ENCODE data around the gene TAL1. TPM values are rescaled to one million over a fixed set of nuclear protein-coding genes. Genes with fewer than 3 reads are reported as not detected.
A peak's percentile ranks its signal among the peaks of the same experiment; 100 is the strongest.

Gene TAL1
- total RNA-seq, 2 donors from 2014 or later = 1.3 to 44.2 TPM

DNA sequence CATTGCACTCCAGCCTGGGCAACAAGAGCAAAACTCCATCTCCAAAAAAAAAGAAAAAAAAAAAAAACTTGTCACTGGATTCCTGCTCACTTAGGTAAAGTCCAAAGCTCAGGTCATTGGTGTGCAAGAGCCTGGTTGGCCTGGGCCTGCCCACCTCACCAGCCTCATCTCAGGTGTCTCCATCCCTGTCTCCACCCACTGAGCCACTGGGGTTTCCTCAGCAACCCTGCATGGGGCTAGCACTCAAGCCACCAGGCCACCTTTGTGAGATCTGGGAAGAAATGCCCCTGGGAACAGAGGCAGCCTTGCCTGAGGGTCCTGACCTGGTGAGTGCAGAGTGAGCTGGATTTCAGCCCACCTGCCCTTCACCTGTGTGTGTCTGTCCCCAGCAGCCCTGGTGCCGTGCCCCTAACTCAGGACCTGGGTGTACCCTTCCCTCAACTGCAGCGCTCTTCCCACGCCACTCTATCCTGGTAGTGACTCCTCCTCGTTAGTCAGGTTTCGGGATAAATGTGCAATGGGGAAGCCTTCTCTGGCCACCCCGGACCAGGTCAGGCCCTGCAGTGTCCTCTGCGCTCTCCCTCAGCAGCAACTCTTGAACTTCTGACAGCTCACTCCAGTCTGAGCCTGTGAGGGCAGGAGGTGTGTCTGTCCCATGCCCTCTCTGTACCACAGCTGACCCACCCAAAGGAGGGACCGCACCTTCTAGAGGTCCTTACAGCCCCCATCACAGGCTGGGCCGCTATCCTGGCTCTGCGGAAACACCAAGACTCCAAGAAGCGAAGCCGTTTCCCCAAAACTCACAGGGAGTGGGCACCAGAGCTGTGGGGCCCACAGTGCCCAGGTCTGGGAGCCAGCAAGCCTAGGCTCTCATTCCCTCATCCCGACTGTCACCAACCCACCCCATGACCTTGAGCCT lies 45.5 kb downstream of the TAL1 start:
- H3K9me3 ChIP-seq (ENCODE audit: control insufficient read depth, low read length, poor library complexity, severe bottlenecking) = no peaks in the 10 kb centered on the region
- Mint-ChIP-seq H3K4me3 (no peak overlapping the region), H3K27ac (no peak overlapping the region), H3K27me3 (peaks cover 27% of the 10 kb centered on the region), H3K4me1 (peaks cover 3% of the 10 kb centered on the region), H3K36me3 (ENCODE audit: low read depth) (peaks cover 3% of the 10 kb centered on the region)
- ATAC-seq = no peak
- DNase-seq = no peak

- Mint-ChIP-seq H3K36me3 (ENCODE audit: low read depth) (peaks cover 8% of the 10 kb centered on the region), H3K27me3 (peaks cover 38% of the 10 kb centered on the region), H3K4me1 (peaks cover 3% of the 10 kb centered on the region), H3K27ac (peak overlapping the region; percentile 68), H3K4me3 (no peak overlapping the region)
- no peaks in the 10 kb centered on the region for H3K9me3 ChIP-seq (ENCODE audit: control insufficient read depth, low read length, poor library complexity, severe bottlenecking)
- ATAC-seq (no peak), DNase-seq (no peak)
These were observed 47.0 kb downstream of the TAL1 start for GRCh38 chr1:47184822-47185677.

DNA sequence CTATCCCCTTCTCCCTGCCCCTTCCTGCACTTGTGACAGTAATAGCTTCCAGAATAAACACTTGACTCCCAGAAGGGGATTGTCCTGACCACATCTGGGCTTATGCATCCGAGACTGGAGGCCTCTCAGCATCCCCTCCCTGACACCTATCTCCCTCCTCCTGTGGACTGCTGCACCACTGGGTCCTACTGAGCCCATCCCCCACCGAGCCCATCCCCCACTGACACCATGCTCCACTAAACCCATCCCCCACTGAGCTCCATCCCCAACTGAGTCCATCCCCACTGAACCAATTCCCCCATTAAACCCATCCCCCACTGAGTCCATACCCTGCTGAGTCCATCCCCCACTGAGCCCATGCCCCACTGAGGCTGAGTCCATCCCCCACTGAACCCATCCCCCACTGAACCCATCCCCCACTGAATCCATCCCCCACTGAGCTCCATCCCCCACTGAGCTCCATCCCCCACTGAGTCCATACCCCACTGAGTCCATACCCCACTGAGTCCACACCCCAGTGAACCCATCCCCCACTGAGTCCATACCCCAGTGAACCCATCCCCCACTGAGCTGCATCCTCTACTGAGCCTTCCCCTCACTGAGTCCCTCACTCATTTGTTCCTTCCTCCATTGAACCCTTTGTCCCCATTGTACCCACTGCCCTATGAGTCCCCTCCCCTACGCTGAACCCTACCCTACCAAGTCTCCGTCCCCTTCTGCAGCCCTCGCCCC lies 47.8 kb downstream of the TAL1 start:
- Mint-ChIP-seq H3K4me3 (no peak overlapping the region), H3K4me1 (peaks cover 6% of the 10 kb centered on the region), H3K36me3 (ENCODE audit: low read depth) (peaks cover 8% of the 10 kb centered on the region), H3K27me3 (peaks cover 46% of the 10 kb centered on the region), H3K27ac (no peak overlapping the region)
- no peaks in the 10 kb centered on the region for H3K9me3 ChIP-seq (ENCODE audit: control insufficient read depth, low read length, poor library complexity, severe bottlenecking)
- no peak for ATAC-seq
- no peak for DNase-seq

- H3K36me3 Mint-ChIP-seq (ENCODE audit: low read depth) = peaks cover 10% of the 10 kb centered on the region
- H3K4me1 Mint-ChIP-seq = peaks cover 12% of the 10 kb centered on the region
- H3K4me3 Mint-ChIP-seq = no peak overlapping the region
- ATAC-seq (no peak), DNase-seq (no peak)
- no peak overlapping the region for H3K27ac Mint-ChIP-seq
- H3K27me3 Mint-ChIP-seq = peaks cover 54% of the 10 kb centered on the region
- no peaks in the 10 kb centered on the region for H3K9me3 ChIP-seq (ENCODE audit: control insufficient read depth, low read length, poor library complexity, severe bottlenecking)
These were observed 48.5 kb downstream of the TAL1 start for GRCh38 chr1:47183308-47184089.

DNA sequence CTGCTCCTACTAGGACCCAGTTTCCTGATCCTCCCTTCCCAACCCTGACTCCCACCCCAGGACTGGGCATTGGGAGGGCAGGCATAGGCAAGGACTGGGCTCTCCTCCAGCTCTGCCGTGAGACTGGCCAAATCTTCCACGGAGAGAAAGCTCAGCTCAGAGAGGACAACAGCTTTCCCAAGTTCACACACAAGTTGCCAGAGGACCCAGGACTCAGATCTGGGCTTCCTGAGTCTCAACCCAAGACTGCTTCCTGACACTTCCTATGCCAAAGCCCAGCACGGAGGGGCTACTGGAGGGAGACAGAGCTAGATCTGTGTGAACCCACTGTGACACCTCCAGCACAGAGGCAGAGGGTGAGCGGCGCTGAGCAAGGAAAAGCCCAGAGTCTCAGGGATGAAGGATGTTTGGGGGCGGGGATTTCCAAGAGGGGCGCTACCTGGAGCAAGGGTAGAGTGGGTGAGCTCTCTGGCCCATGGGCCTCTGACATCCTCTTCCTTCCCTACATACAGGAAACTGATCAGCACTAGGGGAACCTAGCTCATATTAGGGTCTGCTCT lies 49.3 kb downstream of the TAL1 start:
- H3K27ac Mint-ChIP-seq = no peak overlapping the region
- H3K36me3 Mint-ChIP-seq (ENCODE audit: low read depth) = peaks cover 10% of the 10 kb centered on the region
- H3K4me3 Mint-ChIP-seq = no peak overlapping the region
- ATAC-seq (no peak), DNase-seq (no peak)
- peaks cover 12% of the 10 kb centered on the region for H3K4me1 Mint-ChIP-seq
- H3K9me3 ChIP-seq (ENCODE audit: control insufficient read depth, low read length, poor library complexity, severe bottlenecking) = no peaks in the 10 kb centered on the region
- peaks cover 60% of the 10 kb centered on the region for H3K27me3 Mint-ChIP-seq

- H3K36me3 Mint-ChIP-seq (ENCODE audit: low read depth) = peaks cover 10% of the 10 kb centered on the region
- ATAC-seq (no peak), DNase-seq (no peak)
- H3K27ac Mint-ChIP-seq = no peak overlapping the region
- peaks cover 12% of the 10 kb centered on the region for H3K4me1 Mint-ChIP-seq
- H3K4me3 Mint-ChIP-seq = no peak overlapping the region
- peaks cover 60% of the 10 kb centered on the region for H3K27me3 Mint-ChIP-seq
- H3K9me3 ChIP-seq (ENCODE audit: control insufficient read depth, low read length, poor library complexity, severe bottlenecking) = no peaks in the 10 kb centered on the region
These were observed 49.9 kb downstream of the TAL1 start for GRCh38 chr1:47181955-47182675.

DNA sequence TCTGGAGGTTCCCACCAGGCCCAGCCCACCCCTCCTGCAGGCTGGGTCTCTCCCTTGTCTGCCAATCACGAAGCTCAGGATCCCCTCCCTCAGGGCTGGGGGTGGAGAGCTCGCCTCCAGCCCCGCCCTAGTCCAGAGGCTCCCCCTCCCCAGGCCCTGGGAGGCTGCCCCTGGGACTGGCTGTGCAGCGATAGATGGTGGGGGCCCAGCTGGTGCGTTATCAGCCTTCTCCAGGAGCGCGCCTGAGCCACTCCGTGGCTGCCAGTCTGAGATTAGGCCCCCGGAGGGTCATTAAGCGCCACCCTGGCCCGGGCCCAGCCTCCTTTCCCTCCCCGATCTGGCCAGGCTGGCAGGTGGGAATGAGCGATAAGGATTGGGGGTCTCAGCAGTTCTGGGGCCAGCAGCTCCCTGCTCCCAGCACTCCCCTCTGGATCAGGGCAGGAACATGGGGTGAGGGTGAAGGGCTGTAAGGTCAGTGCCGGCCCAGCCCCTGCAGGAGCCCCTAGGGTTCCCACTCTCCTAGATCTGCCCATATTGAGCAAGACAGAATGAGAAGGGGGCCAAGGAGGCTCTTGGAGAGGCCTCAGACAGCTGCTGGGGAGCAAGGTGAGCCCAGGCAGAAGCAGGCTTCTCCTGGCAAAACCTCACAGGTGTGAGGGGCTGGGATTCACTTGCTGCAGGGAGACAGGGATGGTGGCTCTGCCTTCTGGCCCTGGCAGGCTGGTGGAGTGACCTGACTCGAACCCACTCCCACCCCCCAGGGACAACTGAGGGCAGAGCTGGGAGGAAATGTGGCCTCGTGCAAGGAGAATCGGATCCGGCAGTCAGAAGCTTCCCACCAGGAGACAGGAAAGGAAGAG lies 50.7 kb downstream of the TAL1 start:
- Mint-ChIP-seq H3K4me3 (no peak overlapping the region), H3K27me3 (peaks cover 61% of the 10 kb centered on the region), H3K27ac (no peak overlapping the region), H3K4me1 (peaks cover 9% of the 10 kb centered on the region), H3K36me3 (ENCODE audit: low read depth) (peaks cover 10% of the 10 kb centered on the region)
- ATAC-seq (no peak), DNase-seq (no peak)
- H3K9me3 ChIP-seq (ENCODE audit: control insufficient read depth, low read length, poor library complexity, severe bottlenecking) = no peaks in the 10 kb centered on the region

GRCh38 chr1:47180603-47181094 lies 51.4 kb downstream of the TAL1 start:
- ATAC-seq = no peak
- Mint-ChIP-seq H3K36me3 (ENCODE audit: low read depth) (peaks cover 10% of the 10 kb centered on the region), H3K4me3 (no peak overlapping the region), H3K27me3 (peaks cover 66% of the 10 kb centered on the region), H3K4me1 (peaks cover 10% of the 10 kb centered on the region), H3K27ac (no peak overlapping the region)
- H3K9me3 ChIP-seq (ENCODE audit: control insufficient read depth, low read length, poor library complexity, severe bottlenecking) = no peaks in the 10 kb centered on the region
- no peak for DNase-seq

DNA sequence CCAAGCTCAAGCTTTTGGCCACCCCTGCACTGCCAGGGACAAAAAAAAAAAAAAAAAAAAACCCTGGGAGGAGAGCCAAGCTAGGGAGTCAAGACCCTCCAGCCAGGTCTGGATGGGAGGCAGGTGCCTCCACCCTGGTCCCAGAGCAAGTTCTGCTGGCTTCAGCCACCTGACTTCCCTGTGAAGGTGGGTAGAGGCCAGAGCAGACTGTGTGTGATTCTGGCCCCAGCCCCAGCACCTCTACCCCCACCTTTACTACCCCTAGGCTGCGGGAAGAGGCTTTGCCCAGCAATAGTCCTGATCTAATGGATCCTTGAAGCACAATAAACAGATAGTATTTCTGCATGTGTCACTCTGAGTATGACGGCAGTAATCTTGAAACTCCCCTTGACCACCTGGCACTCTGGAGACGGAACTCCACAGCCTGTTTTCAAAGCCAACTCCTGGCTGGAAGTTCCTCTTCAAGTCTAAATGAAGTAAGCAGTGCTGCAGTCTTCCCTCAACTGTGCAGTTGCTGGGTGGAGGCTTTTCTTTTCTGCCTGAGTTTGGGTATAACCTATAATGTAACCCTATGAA lies 51.9 kb downstream of the TAL1 start:
- peaks cover 10% of the 10 kb centered on the region for H3K36me3 Mint-ChIP-seq (ENCODE audit: low read depth)
- peaks cover 15% of the 10 kb centered on the region for H3K4me1 Mint-ChIP-seq
- no peak overlapping the region for H3K4me3 Mint-ChIP-seq
- no peak for ATAC-seq
- no peak for DNase-seq
- H3K9me3 ChIP-seq (ENCODE audit: control insufficient read depth, low read length, poor library complexity, severe bottlenecking) = no peaks in the 10 kb centered on the region
- no peak overlapping the region for H3K27ac Mint-ChIP-seq
- H3K27me3 Mint-ChIP-seq = peaks cover 66% of the 10 kb centered on the region

DNA sequence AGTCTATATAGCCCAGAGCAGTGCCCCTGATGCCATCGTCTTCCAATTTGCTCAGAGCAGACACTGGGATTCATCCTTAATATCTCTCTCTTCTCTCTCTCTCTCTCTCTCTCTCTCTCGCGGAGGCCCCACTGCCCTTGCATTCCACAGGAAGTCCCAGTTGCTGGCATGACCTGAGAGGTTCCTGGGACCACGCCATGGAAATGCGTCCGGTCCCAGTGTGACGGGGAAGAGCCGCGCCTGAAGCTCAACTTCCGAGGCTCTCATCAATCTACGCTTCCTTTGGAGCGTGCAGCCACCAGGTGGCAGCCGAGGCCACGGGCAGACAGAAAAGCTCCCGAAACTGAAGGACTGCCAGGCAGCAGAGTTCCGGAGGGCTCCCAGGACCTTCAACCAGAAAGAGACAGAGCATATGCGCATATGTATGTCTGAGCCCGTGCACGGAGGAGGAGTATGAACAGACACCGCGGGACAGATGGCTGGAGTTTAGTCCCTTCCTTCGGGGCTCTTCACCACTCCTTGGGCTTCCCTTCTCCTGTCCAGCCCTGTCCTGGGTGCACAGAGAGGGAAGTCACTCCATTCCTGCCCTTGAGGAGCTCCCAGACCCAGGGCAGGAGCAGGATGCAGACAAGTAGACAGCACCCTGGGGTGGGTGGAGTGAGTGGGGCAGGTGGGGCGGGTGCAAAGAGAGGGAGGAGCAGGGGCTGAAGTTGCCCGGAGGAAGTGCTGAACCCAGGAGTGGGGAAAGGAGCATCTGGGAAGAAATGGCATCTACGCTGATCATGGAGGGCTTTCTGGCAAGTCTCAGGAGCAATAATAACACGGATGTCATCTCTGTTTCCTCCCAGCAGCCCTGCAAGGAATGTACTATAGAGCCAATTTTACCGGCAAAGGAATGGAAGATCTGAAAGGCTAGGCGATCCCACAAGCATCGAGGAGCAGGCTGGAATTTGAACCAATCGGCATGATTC lies 52.7 kb downstream of the TAL1 start:
- no peaks in the 10 kb centered on the region for H3K9me3 ChIP-seq (ENCODE audit: control insufficient read depth, low read length, poor library complexity, severe bottlenecking)
- Mint-ChIP-seq H3K27ac (peak overlapping the region; percentile 81), H3K4me1 (peaks cover 15% of the 10 kb centered on the region), H3K36me3 (ENCODE audit: low read depth) (peaks cover 6% of the 10 kb centered on the region), H3K27me3 (peaks cover 65% of the 10 kb centered on the region), H3K4me3 (peak overlapping the region; percentile 89)
- ATAC-seq (peak; percentile 78), DNase-seq (peak; percentile 41 to 62 (median 47))

All from T-helper 17 cell (primary cell).